ENCODE measurements around the gene TAB3.

DNA sequence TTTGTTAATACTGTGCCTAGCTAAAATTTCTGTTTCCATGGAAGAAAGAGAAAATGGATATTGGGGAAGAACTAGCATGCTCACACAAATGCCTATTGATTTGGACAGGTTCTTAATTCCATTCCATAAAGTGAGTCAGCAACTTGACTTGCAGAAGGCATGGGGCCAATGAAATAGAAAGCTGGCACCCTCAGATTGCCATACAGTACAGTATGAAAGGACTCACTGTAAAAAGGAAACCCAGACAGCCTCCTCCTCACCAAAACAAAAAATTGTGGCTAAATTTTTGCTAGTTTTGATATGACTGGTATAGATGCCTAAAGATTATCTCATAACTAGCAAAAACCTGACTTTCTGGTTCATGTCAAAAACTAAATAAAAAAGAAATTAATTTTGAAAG, 11.2 kb upstream of the TAB3 start:
- TF ChIP-seq, protein P1, sequence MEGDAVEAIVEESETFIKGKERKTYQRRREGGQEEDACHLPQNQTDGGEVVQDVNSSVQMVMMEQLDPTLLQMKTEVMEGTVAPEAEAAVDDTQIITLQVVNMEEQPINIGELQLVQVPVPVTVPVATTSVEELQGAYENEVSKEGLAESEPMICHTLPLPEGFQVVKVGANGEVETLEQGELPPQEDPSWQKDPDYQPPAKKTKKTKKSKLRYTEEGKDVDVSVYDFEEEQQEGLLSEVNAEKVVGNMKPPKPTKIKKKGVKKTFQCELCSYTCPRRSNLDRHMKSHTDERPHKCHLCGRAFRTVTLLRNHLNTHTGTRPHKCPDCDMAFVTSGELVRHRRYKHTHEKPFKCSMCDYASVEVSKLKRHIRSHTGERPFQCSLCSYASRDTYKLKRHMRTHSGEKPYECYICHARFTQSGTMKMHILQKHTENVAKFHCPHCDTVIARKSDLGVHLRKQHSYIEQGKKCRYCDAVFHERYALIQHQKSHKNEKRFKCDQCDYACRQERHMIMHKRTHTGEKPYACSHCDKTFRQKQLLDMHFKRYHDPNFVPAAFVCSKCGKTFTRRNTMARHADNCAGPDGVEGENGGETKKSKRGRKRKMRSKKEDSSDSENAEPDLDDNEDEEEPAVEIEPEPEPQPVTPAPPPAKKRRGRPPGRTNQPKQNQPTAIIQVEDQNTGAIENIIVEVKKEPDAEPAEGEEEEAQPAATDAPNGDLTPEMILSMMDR (IDR thresholded peaks at IDR 0.05): no peak
- no peak for TF ChIP-seq POLR2AphosphoS5 (IDR thresholded peaks at IDR 0.05)
- no peak for TF ChIP-seq POLR2A (IDR thresholded peaks at IDR 0.05)
